HepG2 (cell line): ENCODE data around the gene SLC35F1.

Experiments used
- BRCA1 ChIP-seq: sonication (generic); formaldehyde crosslinking; IDR thresholded peaks from 2 replicates; pipeline ENCODE4 v1.4.0; 2020; ENCODE audit warnings: missing genetic modification reagents
- JUN ChIP-seq: sonication (generic); formaldehyde crosslinking; IDR thresholded peaks from 2 replicates; pipeline ENCODE4 v1.4.0; 2020; ENCODE audit warnings: mild to moderate bottlenecking, missing genetic modification reagents
- JUNB ChIP-seq: sonication (generic); formaldehyde crosslinking; IDR thresholded peaks from 2 replicates; pipeline ENCODE4 v1.8.0; 2022; ENCODE audit warnings: missing genetic modification reagents, mild to moderate bottlenecking, borderline replicate concordance
- TF ChIP-seq, protein P1 (sequence below): sonication (generic); formaldehyde crosslinking; IDR thresholded peaks from 2 replicates; pipeline ENCODE4 v1.5.0; 2020; ENCODE audit warnings: mild to moderate bottlenecking, missing genetic modification reagents, moderate library complexity
- TF ChIP-seq, protein P2 (sequence below), 2 experiments: sonication (generic) in 1 of 2; formaldehyde crosslinking in 1 of 2; IDR thresholded peaks; 2 replicates each; pipeline versions ENCODE4 v1.4.0 to v1.6.1; 2018 to 2020; ENCODE audit warnings: missing genetic modification reagents in 2 of 2, borderline replicate concordance in 1 of 2, low read depth in 1 of 2, mild to moderate bottlenecking in 1 of 2, missing biosample characterization in 1 of 2
- TF ChIP-seq, protein P3 (sequence below): sonication (generic); formaldehyde crosslinking; IDR thresholded peaks from 2 replicates; pipeline ENCODE4 v1.8.1; 2023; ENCODE audit warnings: missing genetic modification reagents, inconsistent platforms, borderline replicate concordance

DNA sequence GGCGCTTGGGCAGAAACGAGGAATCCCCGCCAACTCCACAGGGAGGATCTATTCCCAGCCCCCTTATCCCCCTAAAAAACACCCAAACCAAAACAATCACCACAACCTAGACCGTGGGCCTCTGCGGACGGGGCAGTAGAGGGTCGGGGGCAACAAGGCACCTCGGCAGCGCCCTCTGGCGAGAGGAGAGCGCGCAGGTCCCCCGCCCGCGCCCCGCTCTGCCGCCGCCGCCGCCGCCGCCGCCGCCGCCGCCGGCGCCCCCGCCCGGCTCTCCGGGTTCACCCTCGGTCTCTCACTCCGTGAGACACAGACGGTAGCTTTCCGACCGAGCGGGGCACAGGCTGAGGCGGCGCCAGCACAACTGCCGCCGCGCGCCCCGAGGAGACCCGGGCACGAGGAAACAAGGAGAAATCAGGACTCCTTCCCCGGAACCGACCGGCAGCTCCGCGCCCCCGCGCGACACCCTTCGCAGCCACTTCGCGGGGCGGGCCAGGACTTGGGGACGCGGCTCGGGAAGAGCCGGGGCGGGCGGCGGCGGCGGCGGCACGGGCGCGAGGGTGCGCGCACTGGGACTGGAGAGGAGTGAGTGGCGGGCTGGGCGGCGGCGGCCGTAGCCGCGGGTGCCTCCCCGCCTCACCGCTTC lies at the start of gene SLC35F1:
- TF ChIP-seq, protein P1, sequence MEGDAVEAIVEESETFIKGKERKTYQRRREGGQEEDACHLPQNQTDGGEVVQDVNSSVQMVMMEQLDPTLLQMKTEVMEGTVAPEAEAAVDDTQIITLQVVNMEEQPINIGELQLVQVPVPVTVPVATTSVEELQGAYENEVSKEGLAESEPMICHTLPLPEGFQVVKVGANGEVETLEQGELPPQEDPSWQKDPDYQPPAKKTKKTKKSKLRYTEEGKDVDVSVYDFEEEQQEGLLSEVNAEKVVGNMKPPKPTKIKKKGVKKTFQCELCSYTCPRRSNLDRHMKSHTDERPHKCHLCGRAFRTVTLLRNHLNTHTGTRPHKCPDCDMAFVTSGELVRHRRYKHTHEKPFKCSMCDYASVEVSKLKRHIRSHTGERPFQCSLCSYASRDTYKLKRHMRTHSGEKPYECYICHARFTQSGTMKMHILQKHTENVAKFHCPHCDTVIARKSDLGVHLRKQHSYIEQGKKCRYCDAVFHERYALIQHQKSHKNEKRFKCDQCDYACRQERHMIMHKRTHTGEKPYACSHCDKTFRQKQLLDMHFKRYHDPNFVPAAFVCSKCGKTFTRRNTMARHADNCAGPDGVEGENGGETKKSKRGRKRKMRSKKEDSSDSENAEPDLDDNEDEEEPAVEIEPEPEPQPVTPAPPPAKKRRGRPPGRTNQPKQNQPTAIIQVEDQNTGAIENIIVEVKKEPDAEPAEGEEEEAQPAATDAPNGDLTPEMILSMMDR = peak; percentile 76
- TF ChIP-seq JUNB (no peak), JUN (CRISPR knock-in tag) (no peak), BRCA1 (CRISPR knock-in tag) (0 out of 2 replicates have a peak, but pooled peaks have one; percentile 17)
- TF ChIP-seq, protein P2, sequence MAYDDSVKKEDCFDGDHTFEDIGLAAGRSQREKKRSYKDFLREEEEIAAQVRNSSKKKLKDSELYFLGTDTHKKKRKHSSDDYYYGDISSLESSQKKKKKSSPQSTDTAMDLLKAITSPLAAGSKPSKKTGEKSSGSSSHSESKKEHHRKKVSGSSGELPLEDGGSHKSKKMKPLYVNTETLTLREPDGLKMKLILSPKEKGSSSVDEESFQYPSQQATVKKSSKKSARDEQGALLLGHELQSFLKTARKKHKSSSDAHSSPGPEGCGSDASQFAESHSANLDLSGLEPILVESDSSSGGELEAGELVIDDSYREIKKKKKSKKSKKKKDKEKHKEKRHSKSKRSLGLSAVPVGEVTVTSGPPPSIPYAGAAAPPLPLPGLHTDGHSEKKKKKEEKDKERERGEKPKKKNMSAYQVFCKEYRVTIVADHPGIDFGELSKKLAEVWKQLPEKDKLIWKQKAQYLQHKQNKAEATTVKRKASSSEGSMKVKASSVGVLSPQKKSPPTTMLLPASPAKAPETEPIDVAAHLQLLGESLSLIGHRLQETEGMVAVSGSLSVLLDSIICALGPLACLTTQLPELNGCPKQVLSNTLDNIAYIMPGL (CRISPR knock-in tag; IDR thresholded peaks at IDR 0.05; ENCODE audit: borderline replicate concordance in 1 of 2, low read depth in 1 of 2) = no peak
- TF ChIP-seq, protein P3, sequence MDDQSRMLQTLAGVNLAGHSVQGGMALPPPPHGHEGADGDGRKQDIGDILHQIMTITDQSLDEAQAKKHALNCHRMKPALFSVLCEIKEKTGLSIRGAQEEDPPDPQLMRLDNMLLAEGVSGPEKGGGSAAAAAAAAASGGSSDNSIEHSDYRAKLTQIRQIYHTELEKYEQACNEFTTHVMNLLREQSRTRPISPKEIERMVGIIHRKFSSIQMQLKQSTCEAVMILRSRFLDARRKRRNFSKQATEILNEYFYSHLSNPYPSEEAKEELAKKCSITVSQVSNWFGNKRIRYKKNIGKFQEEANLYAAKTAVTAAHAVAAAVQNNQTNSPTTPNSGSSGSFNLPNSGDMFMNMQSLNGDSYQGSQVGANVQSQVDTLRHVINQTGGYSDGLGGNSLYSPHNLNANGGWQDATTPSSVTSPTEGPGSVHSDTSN = no peak
